Measurements from ENCODE around the gene HOXA10. TPM values are rescaled to one million over a fixed set of nuclear protein-coding genes. Genes with fewer than 3 reads are reported as not detected.
A peak's percentile ranks its signal among the peaks of the same experiment; 100 is the strongest.

The HOXA10 gene
- total and polyA plus RNA-seq, 8 donors = 0.18 to 337 (median 0.92) TPM; not detected in 5

DNA sequence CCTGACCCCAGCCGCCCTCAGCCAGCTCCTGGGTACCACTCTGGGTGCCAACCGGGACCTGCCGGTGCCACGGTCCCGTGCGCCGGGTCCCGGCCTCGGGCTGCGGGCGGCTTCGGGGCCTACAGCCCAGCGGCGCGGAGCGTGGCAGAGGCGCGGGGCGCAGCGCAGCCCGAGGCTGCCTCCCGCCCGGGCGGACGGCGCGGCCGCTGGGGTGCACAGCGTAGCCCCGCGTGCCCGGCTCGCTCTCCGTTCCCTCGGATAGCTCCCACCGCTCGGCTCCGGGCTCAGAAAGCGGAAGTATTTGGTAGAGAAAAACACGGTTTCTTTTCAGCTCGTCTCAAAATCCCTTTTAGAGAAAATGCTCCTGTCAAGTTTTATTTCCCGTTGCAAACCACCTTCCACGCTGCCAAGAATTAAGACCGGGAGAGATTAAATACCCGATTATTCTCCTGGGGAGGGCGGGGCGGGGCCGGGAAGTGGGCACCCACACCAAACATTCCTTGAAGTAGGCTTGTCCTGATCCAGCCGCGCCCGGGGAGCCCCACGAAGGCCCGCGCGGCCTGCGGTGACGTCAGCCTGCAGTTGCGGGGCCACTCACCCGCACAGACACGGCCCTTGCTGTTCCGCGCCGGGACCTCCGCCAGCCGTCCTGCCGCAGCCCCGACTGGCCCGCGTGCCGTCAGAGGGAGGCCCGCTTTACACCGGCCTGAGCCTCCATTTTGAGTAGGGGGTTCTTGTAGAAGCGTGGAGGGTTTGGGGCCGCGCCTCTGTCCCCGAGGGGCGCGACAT is 18.6 kb upstream of the HOXA10 start:
- intact Hi-C loops (cut with DNase I; ENCODE audit: low total_unique reads) = no loop called here
- Histone ChIP-seq H3K27me3 (peaks cover 59 to 100% (median 97%) of the 10 kb centered on the region in 3 donors), H3K27ac (no peak overlapping the region), H3K36me3 (no peaks in the 10 kb centered on the region), H3K4me1 (peaks cover 30 to 45% (median 40%) of the 10 kb centered on the region in 4 donors), H3K9me3 (peaks cover 0 to 10% (median 0%) of the 10 kb centered on the region in 4 donors), H3K4me3 (peak overlapping the region; percentile 18 to 53 (median 32))
- no peak for TF ChIP-seq POLR2A (IDR thresholded peaks at IDR 0.05)
- TF ChIP-seq, protein P1, sequence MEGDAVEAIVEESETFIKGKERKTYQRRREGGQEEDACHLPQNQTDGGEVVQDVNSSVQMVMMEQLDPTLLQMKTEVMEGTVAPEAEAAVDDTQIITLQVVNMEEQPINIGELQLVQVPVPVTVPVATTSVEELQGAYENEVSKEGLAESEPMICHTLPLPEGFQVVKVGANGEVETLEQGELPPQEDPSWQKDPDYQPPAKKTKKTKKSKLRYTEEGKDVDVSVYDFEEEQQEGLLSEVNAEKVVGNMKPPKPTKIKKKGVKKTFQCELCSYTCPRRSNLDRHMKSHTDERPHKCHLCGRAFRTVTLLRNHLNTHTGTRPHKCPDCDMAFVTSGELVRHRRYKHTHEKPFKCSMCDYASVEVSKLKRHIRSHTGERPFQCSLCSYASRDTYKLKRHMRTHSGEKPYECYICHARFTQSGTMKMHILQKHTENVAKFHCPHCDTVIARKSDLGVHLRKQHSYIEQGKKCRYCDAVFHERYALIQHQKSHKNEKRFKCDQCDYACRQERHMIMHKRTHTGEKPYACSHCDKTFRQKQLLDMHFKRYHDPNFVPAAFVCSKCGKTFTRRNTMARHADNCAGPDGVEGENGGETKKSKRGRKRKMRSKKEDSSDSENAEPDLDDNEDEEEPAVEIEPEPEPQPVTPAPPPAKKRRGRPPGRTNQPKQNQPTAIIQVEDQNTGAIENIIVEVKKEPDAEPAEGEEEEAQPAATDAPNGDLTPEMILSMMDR (IDR thresholded peaks at IDR 0.05) = no peak
- no peak for TF ChIP-seq POLR2AphosphoS5 (IDR thresholded peaks at IDR 0.05)
- no peak for TF ChIP-seq EP300 (IDR thresholded peaks at IDR 0.05)
- DNase-seq = no peak
- WGBS, 5 donors = 0 to 4% (median 3%) methylated on average over 24 to 78 of the region's 78 CpGs

DNA sequence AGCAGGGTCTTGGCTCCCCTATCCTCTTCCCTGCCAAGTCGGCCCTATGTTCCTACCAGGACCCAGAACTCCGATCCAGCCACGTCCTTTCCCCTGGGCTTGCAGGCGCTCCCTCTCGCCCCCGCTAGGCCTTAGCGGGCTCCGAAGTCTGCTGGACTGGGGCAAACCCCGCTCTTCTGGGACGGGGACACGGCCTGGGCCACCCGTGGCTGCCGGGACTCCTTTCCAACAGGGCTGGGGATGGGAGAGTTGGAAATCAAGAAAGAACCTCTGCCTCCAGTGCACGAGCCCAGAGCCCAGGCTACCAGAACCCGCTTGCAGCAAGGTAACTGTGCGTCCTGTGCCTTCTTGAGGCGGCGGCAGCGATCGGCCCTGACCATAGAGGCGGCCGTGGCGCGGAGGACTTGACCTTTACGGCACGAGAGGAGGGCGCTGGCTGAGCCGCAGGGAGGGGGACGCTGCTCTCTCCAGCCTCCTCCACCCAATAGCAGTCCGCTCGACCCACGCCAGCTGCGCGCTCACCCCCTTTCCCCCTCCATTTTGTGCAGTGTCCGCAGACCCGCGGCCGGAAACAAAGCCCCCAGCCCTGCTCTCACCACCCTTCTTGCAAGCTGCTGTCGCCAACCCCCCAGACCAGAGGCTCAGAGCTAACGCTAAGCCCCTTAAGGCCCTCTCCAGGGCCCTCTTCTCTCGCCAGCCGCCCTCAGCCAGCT is 17.9 kb upstream of the HOXA10 start:
- Histone ChIP-seq H3K4me3 (peak overlapping the region; percentile 18 to 53 (median 32)), H3K27me3 (peaks cover 64 to 100% (median 97%) of the 10 kb centered on the region in 3 donors), H3K4me1 (peaks cover 33 to 48% (median 43%) of the 10 kb centered on the region in 4 donors), H3K27ac (no peak overlapping the region), H3K9me3 (peaks cover 0 to 10% (median 0%) of the 10 kb centered on the region in 4 donors), H3K36me3 (no peaks in the 10 kb centered on the region)
- DNase-seq = peak in 1 of 2 donors; percentile 24
- WGBS, 5 donors = 8 to 21% (median 13%) methylated on average over 33 to 42 of the region's 42 CpGs
- TF ChIP-seq POLR2AphosphoS5 (IDR thresholded peaks at IDR 0.05) (no peak), EP300 (IDR thresholded peaks at IDR 0.05) (no peak)
- intact Hi-C loops (cut with DNase I; ENCODE audit: low total_unique reads) = no loop called here

DNA sequence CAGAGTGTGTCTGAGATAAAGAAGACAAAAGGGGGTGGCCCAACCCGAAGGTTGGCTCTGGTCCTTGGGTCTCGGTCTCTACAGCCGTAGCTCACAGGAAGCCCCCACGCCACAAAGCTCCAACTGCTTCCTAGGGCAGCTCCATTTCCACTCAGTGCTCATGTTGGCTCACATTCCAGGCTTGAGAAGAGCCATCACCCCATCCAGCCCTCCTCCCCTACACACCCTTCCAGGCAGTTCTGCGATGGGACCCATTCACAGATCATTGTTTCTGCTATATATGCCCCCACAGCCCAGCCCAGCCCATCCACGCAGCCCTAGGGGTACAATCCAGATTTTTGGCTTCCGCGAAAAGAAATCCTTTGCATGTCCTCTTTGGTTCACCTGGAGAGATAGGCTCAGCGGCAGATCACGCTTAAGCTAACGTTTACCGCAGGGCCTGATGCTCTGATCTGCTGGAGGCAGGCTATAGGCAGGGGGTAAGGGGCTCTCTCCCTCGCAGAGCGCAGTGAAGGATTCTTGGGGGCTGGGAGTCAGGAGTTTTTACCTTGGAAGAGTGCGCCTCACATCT is 17.1 kb upstream of the HOXA10 start:
- WGBS, 5 donors = 19 to 39% (median 24%) methylated on average over 15 of the region's 15 CpGs
- Histone ChIP-seq H3K36me3 (no peaks in the 10 kb centered on the region), H3K4me1 (peaks cover 33 to 44% (median 43%) of the 10 kb centered on the region in 4 donors), H3K27me3 (peaks cover 69 to 100% (median 97%) of the 10 kb centered on the region in 3 donors), H3K4me3 (no peak overlapping the region), H3K27ac (no peak overlapping the region), H3K9me3 (peaks cover 0 to 10% (median 0%) of the 10 kb centered on the region in 4 donors)
- DNase-seq = peak in 1 of 2 donors; percentile 10
- no peak for TF ChIP-seq EP300 (IDR thresholded peaks at IDR 0.05)
- no peak for TF ChIP-seq POLR2A (IDR thresholded peaks at IDR 0.05)
- TF ChIP-seq POLR2AphosphoS5 (IDR thresholded peaks at IDR 0.05) = no peak
- TF ChIP-seq, protein P1 (IDR thresholded peaks at IDR 0.05) = no peak
- intact Hi-C loops (cut with DNase I; ENCODE audit: low total_unique reads) = no loop called here

DNA sequence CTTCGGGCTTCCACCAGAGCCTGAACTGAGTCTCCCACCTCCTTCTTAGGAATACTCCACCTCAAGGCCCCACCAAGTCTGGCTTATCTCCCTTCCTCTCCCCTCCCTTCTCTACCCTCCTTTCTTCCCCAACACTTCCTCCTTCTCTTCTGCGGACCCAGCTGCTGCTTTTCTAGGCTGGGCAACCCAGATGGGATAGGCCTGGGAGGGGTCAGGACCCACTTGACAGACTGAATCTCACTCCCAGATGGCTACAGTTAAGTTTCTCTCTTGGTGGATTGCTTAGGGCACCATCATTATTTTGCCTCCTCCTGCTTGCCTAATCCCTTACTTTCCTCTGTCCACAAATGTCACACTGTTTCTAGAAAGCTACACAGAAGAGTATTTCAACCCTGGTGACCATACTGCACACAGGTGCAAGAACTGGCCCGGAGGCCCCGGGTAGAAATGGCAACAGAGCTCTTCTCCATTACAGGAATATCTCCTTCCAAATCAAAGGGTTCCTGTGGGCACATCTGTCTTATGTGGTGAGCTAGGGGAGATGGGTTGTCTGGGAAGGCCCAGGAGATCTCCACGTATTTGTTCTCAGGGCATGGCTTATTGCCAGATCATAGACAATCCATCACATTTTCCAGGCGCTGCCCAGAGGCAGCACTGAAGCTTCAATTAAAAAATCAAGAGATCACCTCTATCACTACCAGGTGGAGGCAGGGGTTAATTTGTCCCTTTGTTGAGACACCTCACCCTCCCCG is 16.1 kb upstream of the HOXA10 start:
- no peak overlapping the region for H3K4me3 ChIP-seq
- DNase-seq = peak in 1 of 2 donors; percentile 8
- TF ChIP-seq, protein P1 (IDR thresholded peaks at IDR 0.05) = no peak
- TF ChIP-seq EP300 (IDR thresholded peaks at IDR 0.05) (no peak), POLR2A (IDR thresholded peaks at IDR 0.05) (no peak)
- 31 to 53% (median 32%) methylated on average over 6 to 7 of the region's 7 CpGs for WGBS, 5 donors
- peaks cover 35 to 54% (median 49%) of the 10 kb centered on the region in 4 donors for H3K4me1 ChIP-seq
- H3K27ac ChIP-seq = no peak overlapping the region
- H3K27me3 ChIP-seq = peaks cover 79 to 100% (median 99%) of the 10 kb centered on the region in 3 donors
- peaks cover 0 to 10% (median 0%) of the 10 kb centered on the region in 4 donors for H3K9me3 ChIP-seq
- intact Hi-C loops (cut with DNase I; ENCODE audit: low total_unique reads) = no loop called here
- no peaks in the 10 kb centered on the region for H3K36me3 ChIP-seq

Measured in stomach (tissue), 9 donors.